Activated naive CD8-positive, alpha-beta T cell treated with anti-CD3 and anti-CD28 coated beads for 36 hours (primary cell): ENCODE data around the gene TBC1D9. TPM values are rescaled to one million over a fixed set of nuclear protein-coding genes. Genes with fewer than 3 reads are reported as not detected.

Source experiments
- DNase-seq: peaks from one replicate; pipeline ENCODE4 v3.0.0; 2021
- H3K27ac Mint-ChIP-seq: one replicate; pipeline ENCODE4 v1.8.0; 2022; ENCODE audit warnings: mild to moderate bottlenecking, moderate library complexity, mixed read lengths
- H3K27me3 Mint-ChIP-seq: one replicate; pipeline ENCODE4 v1.8.0; 2022; ENCODE audit warnings: mild to moderate bottlenecking, mixed read lengths
- H3K36me3 Mint-ChIP-seq: one replicate; pipeline ENCODE4 v1.8.0; 2021; ENCODE audit warnings: mild to moderate bottlenecking, mixed read lengths
- H3K4me1 Mint-ChIP-seq: one replicate; pipeline ENCODE4 v1.8.0; 2021; ENCODE audit warnings: mixed read lengths
- H3K4me3 Mint-ChIP-seq: one replicate; pipeline ENCODE4 v1.8.0; 2022; ENCODE audit warnings: mild to moderate bottlenecking, moderate library complexity, mixed read lengths
- H3K9me3 Mint-ChIP-seq: one replicate; pipeline ENCODE4 v1.8.0; 2022; ENCODE audit warnings: mixed read lengths
- total RNA-seq, 2 experiments: library from RNA; stranded (reverse); gene quantifications; one replicate each; pipeline ENCODE4 v1.2.3, GENCODE V29; 2021

The TBC1D9 gene
- total RNA-seq, 2 experiments from 2014 or later = 0.04 to 0.06 TPM

DNA sequence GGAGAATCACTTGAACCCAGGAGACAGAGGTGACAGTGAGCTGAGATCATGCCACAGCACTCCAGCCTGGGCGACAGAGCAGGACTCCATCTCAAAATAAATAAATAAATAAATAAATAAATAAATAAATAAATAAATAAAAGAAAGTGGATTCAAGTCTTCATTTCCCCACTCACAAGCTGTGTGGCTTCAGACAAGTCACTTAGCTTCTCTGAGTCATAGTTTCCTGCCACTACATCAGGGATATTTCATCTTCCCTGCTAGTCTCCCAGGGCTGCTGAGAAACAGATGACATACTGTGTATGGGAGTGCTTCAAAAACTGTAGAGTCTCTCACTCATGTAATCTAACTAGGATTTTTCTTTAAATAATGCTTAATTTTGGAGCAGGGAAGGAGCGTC lies 37.2 kb downstream of the TBC1D9 start:
- Mint-ChIP-seq H3K27ac (no peak overlapping the region), H3K4me3 (no peak overlapping the region), H3K36me3 (no peaks in the 10 kb centered on the region), H3K27me3 (no peaks in the 10 kb centered on the region), H3K9me3 (no peaks in the 10 kb centered on the region), H3K4me1 (peaks cover 11% of the 10 kb centered on the region)
- no peak for DNase-seq

DNA sequence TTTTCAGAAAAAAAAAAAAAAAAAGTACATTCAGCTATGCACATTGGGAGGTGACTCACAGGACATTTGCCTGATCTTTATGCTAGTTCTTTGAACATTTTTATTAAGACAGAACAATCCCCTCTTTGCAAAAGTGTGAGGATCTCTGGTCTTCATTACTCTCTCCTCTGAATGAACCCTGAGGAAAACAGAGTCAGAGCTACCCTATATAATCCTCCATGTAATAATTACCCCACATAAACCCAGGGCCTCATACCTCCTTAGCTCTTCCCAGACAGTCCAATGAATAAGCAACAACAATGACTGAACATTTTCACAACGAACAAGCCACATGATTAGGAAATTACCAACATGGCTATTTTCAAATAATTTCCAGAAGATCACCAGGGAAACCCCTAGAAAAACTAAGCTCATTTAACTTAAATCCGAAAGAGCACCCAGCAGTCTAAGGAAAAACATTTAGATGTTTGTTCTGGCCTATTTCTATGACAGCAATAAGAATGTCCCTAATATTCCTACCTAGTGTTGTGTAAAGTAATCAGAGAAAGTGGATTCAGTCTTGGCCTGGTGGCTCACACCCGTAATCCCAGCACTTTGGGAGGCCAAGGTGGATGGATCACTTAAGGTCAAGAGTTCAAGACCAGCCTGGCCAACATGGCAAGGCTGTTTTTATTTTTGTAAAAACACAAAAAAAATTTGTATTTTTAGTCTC lies 37.8 kb downstream of the TBC1D9 start:
- Mint-ChIP-seq H3K4me1 (peaks cover 11% of the 10 kb centered on the region), H3K4me3 (no peak overlapping the region), H3K27ac (no peak overlapping the region), H3K36me3 (no peaks in the 10 kb centered on the region), H3K9me3 (no peaks in the 10 kb centered on the region), H3K27me3 (no peaks in the 10 kb centered on the region)
- DNase-seq = no peak

DNA sequence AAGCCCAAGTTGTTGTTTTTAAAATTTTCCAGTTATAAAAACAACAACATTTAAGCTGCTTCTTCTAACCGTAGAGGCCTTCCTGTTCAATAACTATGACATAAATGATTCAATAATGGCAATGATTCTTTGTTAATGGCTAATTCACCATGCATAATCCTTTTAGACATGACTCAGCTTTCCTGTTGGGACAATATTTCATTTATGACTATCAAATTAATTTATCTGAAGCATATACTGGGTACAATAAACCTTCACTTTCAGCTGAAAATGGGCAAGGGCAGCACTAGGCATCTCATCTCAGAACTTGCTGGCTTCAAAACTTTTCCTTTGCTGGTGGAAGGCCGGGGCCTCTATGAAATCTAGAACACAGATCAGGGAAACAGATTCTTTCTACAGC lies 38.9 kb downstream of the TBC1D9 start:
- Mint-ChIP-seq H3K4me1 (peaks cover 11% of the 10 kb centered on the region), H3K36me3 (no peaks in the 10 kb centered on the region), H3K27ac (no peak overlapping the region), H3K27me3 (no peaks in the 10 kb centered on the region), H3K4me3 (no peak overlapping the region), H3K9me3 (no peaks in the 10 kb centered on the region)
- no peak for DNase-seq

DNA sequence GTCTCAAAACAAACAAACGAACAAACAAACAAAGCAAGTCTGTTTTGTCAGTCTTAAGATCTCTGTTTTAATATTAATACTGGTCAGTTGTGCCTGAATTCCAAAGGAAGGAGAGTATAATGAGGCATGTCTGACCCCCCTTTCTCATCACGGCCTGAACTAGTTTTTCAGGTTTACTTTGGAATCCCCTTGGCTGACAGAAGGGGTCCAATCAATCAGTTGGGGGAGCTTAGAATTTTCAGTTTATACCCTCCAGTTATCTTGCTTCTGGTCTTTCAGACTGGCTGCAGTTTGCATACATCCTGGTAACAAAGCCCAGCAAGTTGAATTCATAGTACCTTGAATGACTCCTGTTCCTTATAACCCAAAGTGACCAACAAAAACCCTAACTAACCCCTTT lies 41.1 kb downstream of the TBC1D9 start:
- Mint-ChIP-seq H3K9me3 (no peaks in the 10 kb centered on the region), H3K27ac (no peak overlapping the region), H3K4me3 (no peak overlapping the region), H3K4me1 (peaks cover 3% of the 10 kb centered on the region), H3K36me3 (no peaks in the 10 kb centered on the region), H3K27me3 (no peaks in the 10 kb centered on the region)
- DNase-seq = no peak

DNA sequence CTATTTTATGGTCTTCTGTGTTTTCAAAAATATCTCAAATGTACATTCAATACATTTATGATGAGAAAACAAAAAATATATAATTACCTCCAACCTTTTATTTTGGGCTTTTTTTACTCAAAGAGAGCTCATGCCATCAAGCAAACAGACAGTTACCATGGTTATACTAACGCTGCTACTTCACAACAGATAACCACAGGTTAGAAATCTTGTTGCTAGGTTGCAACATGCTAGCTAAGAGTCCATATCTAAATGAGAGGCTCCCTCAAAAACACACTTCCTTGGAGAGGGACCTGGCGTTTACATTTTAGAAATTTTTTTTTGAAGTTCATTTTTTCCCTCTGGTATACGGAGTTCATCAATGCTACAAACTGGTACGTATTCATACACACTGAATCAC lies 44.3 kb downstream of the TBC1D9 start:
- Mint-ChIP-seq H3K4me1 (no peaks in the 10 kb centered on the region), H3K4me3 (no peak overlapping the region), H3K27ac (no peak overlapping the region), H3K27me3 (no peaks in the 10 kb centered on the region), H3K9me3 (no peaks in the 10 kb centered on the region), H3K36me3 (no peaks in the 10 kb centered on the region)
- DNase-seq = no peak

DNA sequence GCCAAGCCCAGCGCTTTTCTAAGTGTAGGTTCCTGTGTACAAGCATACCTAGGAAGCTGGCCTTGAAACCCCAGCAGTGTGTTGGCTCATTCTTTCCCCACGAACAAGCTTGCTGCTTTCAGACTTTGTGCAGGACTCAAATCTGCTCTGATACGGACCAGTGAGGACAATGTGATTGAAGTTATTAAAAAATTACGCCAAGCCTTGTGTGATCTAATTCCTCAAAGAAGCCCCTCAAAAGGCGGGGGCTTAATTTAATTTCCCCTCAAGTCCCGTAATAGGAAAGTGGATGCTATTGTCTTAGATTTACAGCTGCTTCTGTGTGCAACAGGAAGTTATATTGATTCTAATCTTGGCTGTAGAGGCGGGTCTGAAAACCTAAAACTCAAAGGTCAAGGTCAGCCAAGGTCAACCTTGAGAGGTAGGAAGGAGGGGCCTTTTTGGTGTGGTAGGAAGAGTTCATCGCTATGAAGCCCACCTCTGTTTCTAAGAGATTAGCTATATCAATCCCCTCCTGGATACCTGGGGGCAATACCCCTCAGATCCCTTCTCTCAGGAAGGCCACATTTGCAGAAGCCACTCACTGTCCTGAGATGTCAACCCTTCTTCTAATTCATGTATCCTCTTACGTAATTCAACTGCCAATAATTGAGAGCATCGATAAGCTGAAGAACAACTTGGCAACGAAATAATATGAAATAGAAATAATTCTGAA lies 45.1 kb downstream of the TBC1D9 start:
- no peak for DNase-seq
- no peaks in the 10 kb centered on the region for H3K27me3 Mint-ChIP-seq
- no peak overlapping the region for H3K27ac Mint-ChIP-seq
- H3K4me3 Mint-ChIP-seq = no peak overlapping the region
- no peaks in the 10 kb centered on the region for H3K9me3 Mint-ChIP-seq
- no peaks in the 10 kb centered on the region for H3K36me3 Mint-ChIP-seq
- no peaks in the 10 kb centered on the region for H3K4me1 Mint-ChIP-seq

DNA sequence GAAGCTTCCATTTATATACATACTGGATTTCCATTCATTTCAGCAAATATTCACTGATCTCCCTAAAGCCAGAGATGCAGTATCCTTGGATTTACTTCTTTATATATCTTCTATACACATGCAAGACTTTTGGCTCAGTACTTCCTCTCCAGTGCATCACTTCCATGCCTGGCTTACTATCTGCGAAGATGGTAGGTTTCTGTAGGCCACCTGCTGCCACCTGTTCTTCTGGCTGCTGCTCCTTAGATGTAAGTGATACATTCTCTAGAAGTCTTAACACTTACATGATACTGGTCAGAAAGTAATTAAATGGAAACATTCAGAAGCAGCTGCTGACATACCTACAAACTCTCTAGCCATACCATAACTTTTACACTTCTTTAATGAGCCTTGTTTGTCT lies 48.9 kb downstream of the TBC1D9 start:
- Mint-ChIP-seq H3K9me3 (no peaks in the 10 kb centered on the region), H3K36me3 (no peaks in the 10 kb centered on the region), H3K4me3 (no peak overlapping the region)

DNA sequence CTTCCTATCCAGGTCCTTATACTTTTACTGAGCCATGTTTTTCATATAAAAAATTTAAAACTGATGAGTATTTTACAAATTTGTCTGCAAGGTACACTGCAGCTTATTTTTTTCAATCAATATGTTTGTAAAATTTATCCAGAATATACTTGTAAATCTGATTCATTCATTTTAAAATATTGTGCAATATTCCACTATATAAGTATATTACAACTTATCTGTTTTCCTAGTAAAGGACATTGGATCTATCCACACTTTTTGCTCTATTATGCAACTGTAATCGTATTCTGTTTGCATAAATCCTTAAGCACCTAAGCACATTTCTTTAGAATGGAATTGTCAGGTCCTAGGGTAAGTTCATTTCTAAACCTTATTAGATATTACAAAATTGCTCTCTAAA lies 49.5 kb downstream of the TBC1D9 start:
- H3K27me3 Mint-ChIP-seq = no peaks in the 10 kb centered on the region
- H3K4me1 Mint-ChIP-seq = no peaks in the 10 kb centered on the region
- no peak overlapping the region for H3K4me3 Mint-ChIP-seq
- no peaks in the 10 kb centered on the region for H3K9me3 Mint-ChIP-seq
- no peaks in the 10 kb centered on the region for H3K36me3 Mint-ChIP-seq
- DNase-seq = no peak
- H3K27ac Mint-ChIP-seq = no peak overlapping the region

More for the DNA sequence above, 48.9 kb downstream of the TBC1D9 start:
- no peaks in the 10 kb centered on the region for H3K27me3 Mint-ChIP-seq
- no peak for DNase-seq
- H3K27ac Mint-ChIP-seq = no peak overlapping the region
- no peaks in the 10 kb centered on the region for H3K4me1 Mint-ChIP-seq

DNA sequence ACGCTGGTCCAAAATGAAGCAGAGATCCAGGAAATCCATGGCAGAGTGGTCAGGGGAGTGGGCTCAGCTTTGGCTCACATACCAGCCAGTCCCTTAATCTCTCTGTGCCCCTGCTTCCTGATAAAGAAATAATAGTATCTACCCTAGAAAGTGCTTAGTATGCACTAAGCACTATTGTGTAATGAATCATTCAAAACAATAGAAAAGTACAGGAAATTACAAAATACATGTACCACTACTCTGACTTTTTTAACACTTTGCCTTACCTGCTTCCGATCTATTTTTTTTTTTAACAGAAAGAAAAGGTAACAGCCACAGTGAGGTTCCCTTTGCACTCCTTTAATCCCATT lies 49.9 kb downstream of the TBC1D9 start:
- H3K36me3 Mint-ChIP-seq = no peaks in the 10 kb centered on the region
- no peak overlapping the region for H3K4me3 Mint-ChIP-seq
- H3K9me3 Mint-ChIP-seq = no peaks in the 10 kb centered on the region
- no peaks in the 10 kb centered on the region for H3K27me3 Mint-ChIP-seq
- no peaks in the 10 kb centered on the region for H3K4me1 Mint-ChIP-seq
- no peak for DNase-seq
- H3K27ac Mint-ChIP-seq = no peak overlapping the region

DNA sequence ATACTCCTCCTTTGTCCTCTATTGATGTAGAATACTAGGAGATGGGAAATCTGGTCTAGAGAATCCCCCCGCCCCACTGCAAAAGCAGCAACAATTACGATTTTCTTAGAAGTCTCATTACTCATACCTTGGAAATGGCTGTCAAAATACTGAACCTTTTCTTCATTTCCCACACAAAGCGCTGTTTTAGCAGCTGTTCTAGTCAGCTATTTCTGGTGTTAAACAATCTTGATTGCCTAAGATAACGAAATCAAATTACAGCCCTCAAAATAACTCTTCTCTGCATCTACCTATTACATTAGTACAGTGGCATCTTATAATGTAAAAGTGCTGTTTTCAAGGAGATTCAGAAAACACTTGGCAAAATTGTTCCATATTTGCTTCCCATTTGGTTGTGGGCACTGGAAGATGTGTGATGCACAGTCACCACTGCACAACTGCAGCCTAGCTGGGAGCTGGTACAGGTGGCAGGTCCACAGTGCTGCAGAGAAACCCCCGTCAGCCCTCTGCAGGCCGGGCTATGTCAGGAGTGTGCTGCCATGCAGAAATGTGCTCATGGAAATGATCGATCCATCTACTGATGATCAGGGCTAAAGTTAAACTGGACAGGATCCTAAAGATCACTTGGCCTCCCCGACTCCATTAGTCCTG lies 50.4 kb downstream of the TBC1D9 start:
- no peaks in the 10 kb centered on the region for H3K9me3 Mint-ChIP-seq
- no peaks in the 10 kb centered on the region for H3K4me1 Mint-ChIP-seq
- H3K4me3 Mint-ChIP-seq = no peak overlapping the region
- DNase-seq = no peak
- no peak overlapping the region for H3K27ac Mint-ChIP-seq
- no peaks in the 10 kb centered on the region for H3K27me3 Mint-ChIP-seq
- no peaks in the 10 kb centered on the region for H3K36me3 Mint-ChIP-seq

DNA sequence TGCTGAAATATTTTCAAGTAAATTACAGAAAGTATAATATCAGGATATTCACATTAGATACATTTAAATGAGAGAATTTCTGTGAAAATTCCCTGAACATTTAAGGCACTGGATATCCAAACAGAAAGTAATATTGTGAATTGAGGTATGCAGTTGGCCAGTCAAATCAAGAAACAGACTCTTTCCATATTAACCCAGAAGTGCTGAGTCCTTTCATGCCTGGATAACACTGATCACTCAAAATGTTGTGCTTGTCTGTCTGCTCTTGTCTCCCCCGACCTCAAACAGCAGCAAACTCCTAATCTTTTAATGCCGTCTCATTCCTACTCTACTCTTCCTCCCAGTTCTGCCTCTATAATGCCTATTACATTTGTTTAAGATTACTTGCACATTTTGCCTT lies 51.2 kb downstream of the TBC1D9 start:
- no peak overlapping the region for H3K4me3 Mint-ChIP-seq
- no peak for DNase-seq
- no peaks in the 10 kb centered on the region for H3K4me1 Mint-ChIP-seq
- no peak overlapping the region for H3K27ac Mint-ChIP-seq
- H3K9me3 Mint-ChIP-seq = no peaks in the 10 kb centered on the region
- no peaks in the 10 kb centered on the region for H3K27me3 Mint-ChIP-seq
- no peaks in the 10 kb centered on the region for H3K36me3 Mint-ChIP-seq

DNA sequence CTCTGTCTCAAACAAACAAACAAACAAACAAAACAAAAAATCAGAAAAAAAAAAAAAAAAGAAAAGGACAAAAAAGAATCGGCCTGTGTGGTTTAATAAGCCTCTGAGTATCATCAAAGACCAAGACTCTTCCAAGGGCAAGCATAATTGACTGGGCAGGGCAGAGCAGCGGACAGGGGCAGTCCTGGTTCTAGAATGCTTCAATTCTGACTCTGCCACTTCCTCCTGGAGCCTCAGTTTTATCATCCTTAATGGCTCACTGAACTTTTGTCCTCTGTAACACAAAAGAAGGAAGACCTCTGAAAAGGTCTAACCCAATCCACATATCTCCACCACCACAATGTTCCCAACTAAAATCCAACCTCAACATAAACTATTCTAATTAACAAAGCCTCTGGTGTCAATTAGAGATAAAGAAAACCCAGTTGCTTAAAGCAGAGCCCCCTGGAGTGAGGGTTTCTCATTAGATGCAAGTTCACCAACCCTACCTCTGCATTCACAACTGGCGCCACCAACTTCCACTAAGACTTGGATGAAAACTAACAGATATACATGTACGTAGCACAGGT lies 51.7 kb downstream of the TBC1D9 start:
- no peaks in the 10 kb centered on the region for H3K9me3 Mint-ChIP-seq
- no peaks in the 10 kb centered on the region for H3K4me1 Mint-ChIP-seq
- no peak for DNase-seq
- no peak overlapping the region for H3K27ac Mint-ChIP-seq
- no peaks in the 10 kb centered on the region for H3K27me3 Mint-ChIP-seq
- no peak overlapping the region for H3K4me3 Mint-ChIP-seq
- H3K36me3 Mint-ChIP-seq = no peaks in the 10 kb centered on the region

DNA sequence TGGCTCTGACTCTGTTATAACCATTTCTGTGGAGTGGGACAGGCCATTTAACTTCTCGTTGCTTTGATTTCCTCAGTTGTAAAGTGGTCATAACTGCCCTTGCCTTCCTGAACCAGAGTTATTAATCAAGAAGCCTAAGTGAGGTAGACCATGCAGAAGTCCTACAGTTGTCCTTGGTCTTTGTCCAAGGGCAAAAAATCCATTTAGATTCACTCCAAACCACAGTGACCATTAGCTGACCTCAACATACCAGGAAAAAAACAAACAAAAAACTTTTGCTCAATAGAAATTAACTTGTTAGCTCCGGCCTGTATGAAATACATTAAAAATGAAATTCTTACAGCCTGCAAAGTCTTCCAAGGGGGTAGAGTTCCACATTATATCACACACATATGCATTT lies 52.7 kb downstream of the TBC1D9 start:
- Mint-ChIP-seq H3K9me3 (no peaks in the 10 kb centered on the region), H3K4me3 (no peak overlapping the region), H3K27ac (no peak overlapping the region), H3K4me1 (no peaks in the 10 kb centered on the region), H3K27me3 (no peaks in the 10 kb centered on the region), H3K36me3 (no peaks in the 10 kb centered on the region)
- DNase-seq = no peak

DNA sequence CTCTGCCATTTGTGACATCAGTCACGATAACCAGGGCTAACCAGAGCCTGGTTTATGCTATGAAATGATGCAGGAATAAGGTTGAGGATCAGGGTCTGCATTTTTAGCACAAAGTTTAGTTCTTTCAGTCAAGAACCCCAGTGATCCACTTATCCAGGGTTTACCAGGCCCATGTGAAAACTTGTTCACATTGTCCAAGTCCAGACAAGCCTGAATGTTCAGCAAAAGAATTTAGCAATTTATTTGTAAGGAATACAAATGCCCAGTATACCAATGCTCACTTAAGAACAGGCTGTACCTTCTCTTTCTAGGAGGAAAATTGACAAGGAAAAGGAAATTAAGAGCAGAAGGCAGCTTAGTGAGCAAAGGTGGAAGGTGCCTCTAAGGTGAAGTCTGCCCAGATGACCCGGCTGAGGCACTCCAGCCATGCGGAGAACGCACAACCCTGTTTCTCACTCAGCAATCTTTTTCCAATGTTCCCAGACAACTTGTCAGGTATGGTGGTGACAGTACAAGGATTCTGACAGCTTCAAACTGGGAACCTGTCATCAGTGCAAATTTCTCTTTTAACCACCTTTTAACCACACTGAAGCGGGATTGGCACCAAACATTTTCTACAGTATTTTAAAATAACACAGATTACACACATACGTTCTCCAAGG lies 54.0 kb downstream of the TBC1D9 start:
- no peak overlapping the region for H3K4me3 Mint-ChIP-seq
- H3K27ac Mint-ChIP-seq = no peak overlapping the region
- DNase-seq = no peak
- H3K27me3 Mint-ChIP-seq = no peaks in the 10 kb centered on the region
- H3K9me3 Mint-ChIP-seq = no peaks in the 10 kb centered on the region
- no peaks in the 10 kb centered on the region for H3K4me1 Mint-ChIP-seq
- no peaks in the 10 kb centered on the region for H3K36me3 Mint-ChIP-seq

DNA sequence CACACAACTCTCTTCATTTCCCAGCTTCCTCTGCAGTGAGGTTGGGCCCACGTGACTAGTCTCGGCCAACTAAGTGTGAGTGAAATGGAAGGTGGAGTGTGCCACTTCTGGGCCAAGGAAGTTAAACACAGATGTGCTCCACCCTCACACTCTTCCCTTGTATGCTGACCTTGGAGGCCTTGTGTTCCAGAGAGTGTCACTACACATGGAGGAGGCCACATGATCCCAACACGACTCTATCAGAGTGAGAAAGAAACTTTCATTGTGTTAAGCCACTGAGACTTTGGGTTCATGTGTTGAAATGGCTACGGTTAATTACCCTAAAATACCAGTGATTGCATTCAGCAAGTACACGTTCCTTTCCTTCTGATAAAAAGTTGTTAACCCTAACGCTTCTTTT lies 55.1 kb downstream of the TBC1D9 start:
- Mint-ChIP-seq H3K4me3 (no peak overlapping the region), H3K9me3 (no peaks in the 10 kb centered on the region), H3K27me3 (no peaks in the 10 kb centered on the region), H3K36me3 (no peaks in the 10 kb centered on the region), H3K4me1 (no peaks in the 10 kb centered on the region), H3K27ac (no peak overlapping the region)
- DNase-seq = no peak
